Dendritic cell treated with granulocyte-macrophage colony-stimulating factor and Interleukin-4, amounts not matched to agents 40 ng/mL and 50 ng/mL, for 4 days (primary cell): ENCODE measurements around the gene CAV1.

Experiments used
- H3K27ac Mint-ChIP-seq: one replicate; pipeline ENCODE4 v1.8.0; 2022; ENCODE audit warnings: mild to moderate bottlenecking, mixed read lengths
- H3K27me3 Mint-ChIP-seq: one replicate; pipeline ENCODE4 v1.8.0; 2022; ENCODE audit warnings: mild to moderate bottlenecking, mixed read lengths
- H3K36me3 Mint-ChIP-seq: one replicate; pipeline ENCODE4 v1.8.0; 2022; ENCODE audit warnings: low read depth, mixed read lengths
- H3K4me1 Mint-ChIP-seq: one replicate; pipeline ENCODE4 v1.8.0; 2022; ENCODE audit warnings: low read depth, mixed read lengths
- H3K4me3 Mint-ChIP-seq: one replicate; pipeline ENCODE4 v1.8.0; 2022; ENCODE audit warnings: mild to moderate bottlenecking, moderate library complexity, mixed read lengths
- H3K9me3 Mint-ChIP-seq: one replicate; pipeline ENCODE4 v1.8.0; 2022; ENCODE audit warnings: mixed read lengths
- intact Hi-C: fragments of 100-400 bp; cut with micrococcal nuclease; formaldehyde crosslinking; loops from one replicate; pipeline ENCODE4 v1.15.0; 2022

The CAV1 gene

DNA sequence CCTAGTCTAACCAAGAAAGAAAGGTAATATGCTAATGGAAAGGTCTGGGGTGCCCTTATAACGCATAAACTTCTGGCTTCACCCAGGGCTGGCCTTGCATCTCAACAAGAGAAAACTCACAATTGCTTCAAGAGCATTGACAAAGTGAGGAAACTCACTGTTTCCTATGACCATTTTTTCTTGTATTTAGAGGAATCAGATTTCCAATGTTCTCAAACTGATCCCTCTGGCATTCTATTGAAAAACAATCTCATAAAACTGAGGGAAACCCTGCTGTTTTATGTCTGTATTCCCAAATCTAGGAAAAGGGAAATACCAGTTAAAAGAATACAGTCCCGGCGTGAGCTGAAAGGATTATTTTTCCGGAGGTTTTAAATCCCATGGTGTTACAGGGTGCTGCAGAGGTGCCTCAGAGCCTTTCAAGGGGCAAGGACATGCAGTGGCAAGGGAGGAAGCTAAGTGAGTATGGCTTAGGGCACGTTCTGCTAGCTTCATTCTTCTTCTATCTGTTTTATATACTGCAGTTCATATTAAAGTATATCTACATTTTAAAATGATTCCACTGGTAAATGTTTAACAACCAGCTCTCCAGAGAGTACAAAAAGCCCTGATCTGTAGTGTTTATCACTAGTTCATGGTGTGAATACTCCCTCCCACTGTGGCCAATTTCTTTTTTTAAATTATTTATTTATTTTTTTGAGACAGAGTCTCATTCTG lies 68.7 kb downstream of the CAV1 start:
- Mint-ChIP-seq H3K27ac (no peak overlapping the region), H3K4me3 (no peak overlapping the region), H3K9me3 (no peaks in the 10 kb centered on the region), H3K4me1 (peaks cover 29% of the 10 kb centered on the region), H3K36me3 (no peaks in the 10 kb centered on the region), H3K27me3 (peaks cover 39% of the 10 kb centered on the region)
- intact Hi-C loops, result loop anchor here (5.0 kb wide), 1 partner anchor 79 kb away; the partner anchor contains the start of gene MET

DNA sequence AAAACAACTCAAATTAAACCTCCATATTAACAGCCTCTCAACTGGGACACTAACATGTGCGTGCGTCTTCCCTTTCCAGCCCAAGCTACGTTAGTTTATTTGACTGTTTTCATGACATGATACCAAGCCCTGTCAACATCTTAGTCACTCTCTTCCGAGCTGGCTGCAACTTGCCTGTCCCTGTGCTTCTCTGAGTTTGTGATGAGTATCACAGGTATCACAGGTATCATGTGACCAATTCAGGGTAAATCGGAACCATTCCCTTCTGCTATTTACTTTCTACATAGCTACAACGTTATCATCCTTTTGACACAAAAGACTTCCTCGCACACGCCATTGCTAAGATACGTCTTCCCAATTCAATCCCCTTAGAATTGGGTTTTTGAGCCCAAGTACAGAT lies 70.2 kb downstream of the CAV1 start:
- Mint-ChIP-seq H3K4me1 (peaks cover 31% of the 10 kb centered on the region), H3K27me3 (peaks cover 39% of the 10 kb centered on the region), H3K27ac (no peak overlapping the region), H3K4me3 (no peak overlapping the region), H3K36me3 (no peaks in the 10 kb centered on the region), H3K9me3 (no peaks in the 10 kb centered on the region)
- intact Hi-C loops, result no loop called here

DNA sequence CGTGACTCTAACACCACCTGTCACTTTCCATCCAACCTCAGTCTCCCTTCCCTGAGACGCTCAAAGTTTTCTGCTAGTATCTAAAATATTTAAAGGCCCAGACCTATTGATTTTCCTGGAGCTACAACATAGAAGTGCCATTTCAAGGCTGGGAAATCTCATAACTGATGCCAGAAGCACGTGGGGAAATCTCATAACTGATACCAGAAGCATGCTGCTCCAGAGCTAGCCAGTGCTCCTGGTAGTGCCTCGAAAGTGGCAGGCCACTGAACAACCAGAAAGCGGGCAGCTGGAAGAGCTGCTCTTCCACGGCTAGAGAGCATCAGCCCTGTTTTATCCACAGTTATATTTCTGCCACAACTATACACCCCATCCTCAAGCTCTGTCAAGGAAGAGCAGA lies 72.5 kb downstream of the CAV1 start:
- Mint-ChIP-seq H3K27me3 (peaks cover 49% of the 10 kb centered on the region), H3K4me1 (peaks cover 23% of the 10 kb centered on the region), H3K9me3 (no peaks in the 10 kb centered on the region), H3K4me3 (no peak overlapping the region), H3K27ac (no peak overlapping the region), H3K36me3 (no peaks in the 10 kb centered on the region)
- intact Hi-C loops, result no loop called here

DNA sequence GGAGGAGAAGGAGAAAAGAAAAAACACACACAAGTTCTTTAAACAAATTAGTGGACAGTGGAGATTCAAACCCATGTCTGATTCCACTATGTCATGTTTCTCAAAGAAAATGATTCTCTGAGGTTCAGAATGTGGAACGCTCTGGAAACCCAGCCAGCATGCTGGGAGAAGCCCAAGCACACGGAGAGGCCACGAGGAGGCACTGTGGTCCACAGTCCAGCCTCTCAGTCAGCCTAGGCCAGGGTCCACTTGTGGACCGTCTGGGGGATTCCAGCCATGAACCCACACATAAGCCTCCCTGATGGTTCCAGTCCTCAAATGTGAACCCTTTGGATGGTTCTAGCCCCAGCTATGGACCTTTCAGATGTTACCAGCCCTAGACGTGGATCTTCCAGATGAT lies 73.4 kb downstream of the CAV1 start:
- Mint-ChIP-seq H3K4me3 (no peak overlapping the region), H3K9me3 (no peaks in the 10 kb centered on the region), H3K36me3 (no peaks in the 10 kb centered on the region), H3K27me3 (peaks cover 40% of the 10 kb centered on the region), H3K4me1 (peaks cover 14% of the 10 kb centered on the region), H3K27ac (no peak overlapping the region)
- intact Hi-C loops, result no loop called here

DNA sequence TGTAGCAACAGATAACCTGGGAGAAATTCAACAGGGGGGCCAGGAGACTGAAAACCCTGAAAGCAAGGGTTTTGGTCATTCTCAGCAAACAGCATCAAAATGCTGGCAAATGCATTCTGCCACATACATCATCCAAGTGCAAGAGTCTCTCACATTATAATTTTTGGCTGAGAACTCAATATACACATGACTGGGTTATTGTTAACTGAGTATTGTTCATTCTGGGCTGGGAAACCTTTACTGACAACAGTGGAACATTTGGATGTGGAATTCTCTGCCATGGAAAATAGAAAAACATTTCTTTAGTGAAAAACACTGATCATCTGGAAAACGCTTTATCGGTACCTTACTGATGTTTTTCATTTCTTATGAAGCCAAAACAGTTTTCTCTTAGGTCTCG lies 74.0 kb downstream of the CAV1 start:
- H3K27ac Mint-ChIP-seq, result no peak overlapping the region
- intact Hi-C loops, result no loop called here

DNA sequence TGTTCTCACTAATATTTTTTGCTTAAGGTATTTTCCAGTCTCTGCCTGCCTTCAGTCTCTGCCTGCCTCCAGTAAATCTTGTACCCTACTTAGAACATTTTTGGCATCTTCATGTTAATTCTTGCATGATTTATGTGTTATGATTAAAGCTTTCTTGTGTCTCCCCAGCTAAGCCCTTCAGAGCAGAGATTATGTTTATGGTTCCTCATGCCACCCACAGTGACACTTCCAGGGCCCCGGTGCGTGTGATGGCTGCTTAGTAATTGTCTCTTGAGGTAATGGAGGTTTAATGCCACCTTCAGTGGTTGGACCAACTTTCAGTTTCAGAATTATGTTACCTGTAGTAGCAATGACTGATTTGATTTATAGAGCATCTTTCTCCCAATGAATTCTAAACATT lies 76.6 kb downstream of the CAV1 start:
- Mint-ChIP-seq H3K4me1 (peaks cover 13% of the 10 kb centered on the region), H3K4me3 (no peak overlapping the region), H3K27me3 (peaks cover 42% of the 10 kb centered on the region), H3K27ac (no peak overlapping the region), H3K9me3 (no peaks in the 10 kb centered on the region), H3K36me3 (no peaks in the 10 kb centered on the region)
- intact Hi-C loops, result no loop called here

More for the DNA sequence above, 74.0 kb downstream of the CAV1 start:
- peaks cover 37% of the 10 kb centered on the region for H3K27me3 Mint-ChIP-seq
- H3K9me3 Mint-ChIP-seq, result no peaks in the 10 kb centered on the region
- no peak overlapping the region for H3K4me3 Mint-ChIP-seq
- no peaks in the 10 kb centered on the region for H3K36me3 Mint-ChIP-seq
- H3K4me1 Mint-ChIP-seq, result peaks cover 13% of the 10 kb centered on the region

DNA sequence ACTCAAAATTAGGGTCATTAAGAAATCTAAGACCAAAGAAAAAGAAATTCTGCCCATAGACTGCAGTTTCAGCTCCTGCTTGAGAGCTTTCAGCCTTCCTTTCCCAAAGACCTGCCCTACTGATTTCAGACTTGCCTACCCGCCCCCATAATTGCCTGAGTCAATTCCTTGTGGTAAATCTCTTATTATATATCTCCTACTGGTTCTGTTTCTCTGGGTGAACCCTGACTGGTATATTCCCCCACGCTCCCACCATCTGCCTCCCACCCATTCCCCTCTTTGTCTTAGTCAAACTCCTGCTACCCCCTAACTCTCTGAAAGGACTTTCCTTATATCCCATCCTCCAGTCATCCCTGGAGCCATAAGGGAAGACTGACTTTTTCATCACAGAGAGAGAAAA lies 82.5 kb downstream of the CAV1 start:
- Mint-ChIP-seq H3K9me3 (no peaks in the 10 kb centered on the region), H3K4me1 (peaks cover 15% of the 10 kb centered on the region), H3K4me3 (no peak overlapping the region), H3K36me3 (no peaks in the 10 kb centered on the region), H3K27me3 (peaks cover 53% of the 10 kb centered on the region), H3K27ac (no peak overlapping the region)
- intact Hi-C loops, result no loop called here

DNA sequence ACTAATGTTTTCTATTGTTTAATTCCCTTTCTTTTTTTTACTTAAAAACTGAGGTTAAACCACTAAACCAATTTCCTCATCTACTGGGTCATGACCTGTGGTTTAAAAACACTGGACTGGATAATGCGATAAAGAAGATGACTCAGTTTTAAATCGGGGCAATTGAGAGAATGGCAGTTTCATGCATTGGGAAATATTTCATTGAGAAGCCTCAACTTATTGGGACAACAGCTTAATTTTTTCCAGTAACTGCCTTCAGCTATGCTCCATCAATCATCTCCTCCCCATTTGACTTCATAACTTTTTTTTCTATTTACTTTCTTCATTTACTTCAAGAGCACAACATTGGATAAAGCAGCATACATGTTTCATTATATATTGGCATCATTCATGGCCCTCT lies 85.4 kb downstream of the CAV1 start:
- intact Hi-C loops, result no loop called here
- peaks cover 67% of the 10 kb centered on the region for H3K27me3 Mint-ChIP-seq
- no peak overlapping the region for H3K27ac Mint-ChIP-seq
- no peaks in the 10 kb centered on the region for H3K9me3 Mint-ChIP-seq
- H3K36me3 Mint-ChIP-seq, result no peaks in the 10 kb centered on the region
- H3K4me3 Mint-ChIP-seq, result no peak overlapping the region
- peaks cover 15% of the 10 kb centered on the region for H3K4me1 Mint-ChIP-seq

DNA sequence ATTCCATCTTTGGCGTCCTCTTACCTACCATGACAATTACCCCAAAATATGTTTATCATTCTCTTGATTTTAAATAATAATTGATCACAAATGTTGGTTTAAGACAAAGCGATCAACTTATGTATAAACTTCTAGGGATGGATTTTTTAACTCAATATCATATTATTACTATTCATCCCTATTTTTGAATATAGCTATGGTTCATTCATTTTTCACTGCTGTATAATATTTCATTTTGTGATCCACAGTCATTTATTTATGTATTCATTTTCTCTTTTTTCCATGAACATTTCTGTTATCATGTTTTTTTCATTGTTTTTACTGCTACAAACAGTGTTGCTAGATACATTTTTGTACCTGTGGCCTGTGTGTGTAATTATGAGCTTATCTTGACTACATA lies 85.9 kb downstream of the CAV1 start:
- Mint-ChIP-seq H3K27ac (no peak overlapping the region), H3K4me1 (peaks cover 15% of the 10 kb centered on the region), H3K9me3 (no peaks in the 10 kb centered on the region), H3K27me3 (peaks cover 69% of the 10 kb centered on the region), H3K36me3 (no peaks in the 10 kb centered on the region), H3K4me3 (no peak overlapping the region)
- intact Hi-C loops, result no loop called here
